SJSA1 (cell line): Measurements from ENCODE around the gene PAK5. TPM values are rescaled to one million over a fixed set of nuclear protein-coding genes. Genes with fewer than 3 reads are reported as not detected.

Source experiments
- DNase-seq, 2 experiments: peaks; one replicate each; pipeline ENCODE4 v3.0.0-alpha.2; 2015 to 2020; ENCODE audit warnings: low spot score in 2 of 2, low read depth in 1 of 2
- H3K27ac ChIP-seq: fragments of 250-450 bp; sonication (Bioruptor Pico); 2 replicates; pipeline ENCODE4 v1.5.1; 2020; ENCODE audit warnings: mild to moderate bottlenecking, moderate library complexity
- H3K27me3 ChIP-seq: fragments of 250-450 bp; sonication (Bioruptor Pico); replicated peaks from 2 replicates; pipeline ENCODE4 v1.5.1; 2020; ENCODE audit warnings: mild to moderate bottlenecking, moderate library complexity
- H3K36me3 ChIP-seq: fragments of 250-450 bp; sonication (Bioruptor Pico); 2 replicates; pipeline ENCODE4 v1.5.1; 2020; ENCODE audit warnings: mild to moderate bottlenecking
- H3K4me1 ChIP-seq: fragments of 250-450 bp; sonication (Bioruptor Pico); replicated peaks from 2 replicates; pipeline ENCODE4 v1.6.1; 2021; ENCODE audit warnings: mild to moderate bottlenecking
- H3K4me3 ChIP-seq: fragments of 250-450 bp; sonication (Bioruptor Pico); 2 replicates; pipeline ENCODE4 v1.5.1; 2020; ENCODE audit warnings: mild to moderate bottlenecking
- H3K9me3 ChIP-seq: fragments of 250-450 bp; sonication (Bioruptor Pico); replicated peaks from 2 replicates; pipeline ENCODE4 v1.5.1; 2020; ENCODE audit warnings: mild to moderate bottlenecking
- total RNA-seq: library from RNA; depleted of rRNA; stranded (reverse); fragments of >200 nt; shearing (Covaris generic); gene quantifications from 2 replicates; pipeline ENCODE4 v1.2.3, GENCODE V29; 2014

Gene PAK5
- total RNA-seq, 1 experiment from 2014 or later, result not detected

DNA sequence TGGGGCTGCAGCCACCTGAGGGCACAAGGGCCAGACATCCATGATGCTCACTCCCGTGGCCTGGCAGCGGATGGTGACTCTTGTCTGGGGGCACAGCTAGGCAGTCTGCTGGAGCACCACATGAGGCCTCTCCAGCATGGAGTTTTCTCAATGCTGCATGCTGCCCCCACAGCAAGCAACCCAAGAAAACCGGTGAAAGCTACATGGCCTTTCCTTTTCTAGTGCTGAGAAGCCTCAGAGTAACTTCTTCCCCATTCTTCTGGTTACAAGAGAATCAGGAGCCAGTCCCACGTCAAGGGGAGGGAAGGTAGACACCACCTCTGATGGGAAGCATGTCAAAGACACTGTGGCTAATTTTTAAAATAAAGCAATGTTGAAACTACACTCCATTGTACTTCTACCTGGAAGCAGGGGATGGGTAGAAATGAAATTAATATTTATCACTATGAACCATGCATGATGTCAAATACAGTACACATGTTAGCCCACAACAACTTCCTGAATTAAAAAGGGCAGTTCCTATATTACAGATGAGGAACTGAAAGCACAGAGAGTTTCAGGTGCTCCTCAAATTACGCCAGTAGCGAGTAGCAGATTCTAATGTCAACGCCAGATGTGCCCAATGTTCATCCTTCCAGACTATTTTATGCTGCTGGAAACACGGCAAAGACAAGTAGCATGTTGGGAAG, 223.0 kb downstream of the PAK5 start:
- Histone ChIP-seq H3K9me3 (no peaks in the 10 kb centered on the region), H3K27me3 (peaks cover 11% of the 10 kb centered on the region; the same call in 1 of the 2 replicates)

DNA sequence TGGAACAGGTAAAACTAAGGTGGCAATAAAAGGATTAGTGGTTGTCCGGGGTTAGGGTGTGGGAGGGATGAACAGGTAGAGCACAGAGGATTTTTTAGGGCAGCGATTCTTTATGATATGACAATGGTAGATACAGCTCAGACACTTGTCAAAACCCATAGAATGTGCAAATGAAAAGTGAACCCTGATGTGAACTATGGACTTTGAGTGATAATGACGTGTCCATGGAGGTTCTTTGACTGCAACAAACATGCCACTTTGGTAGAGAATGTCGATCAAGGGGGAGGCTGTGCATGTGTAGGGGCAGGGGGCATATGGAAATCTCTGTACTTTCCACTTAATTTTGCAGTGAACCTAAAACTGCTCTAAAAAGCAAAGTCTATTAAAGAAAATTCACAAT, 223.8 kb downstream of the PAK5 start:
- Histone ChIP-seq H3K9me3 (no peaks in the 10 kb centered on the region), H3K27me3 (peaks cover 11% of the 10 kb centered on the region; the same call in 1 of the 2 replicates), H3K36me3 (no peaks in the 10 kb centered on the region), H3K4me3 (no peak overlapping the region), H3K27ac (no peak overlapping the region), H3K4me1 (no peaks in the 10 kb centered on the region)
- DNase-seq, result no peak

More for the DNA sequence above, 223.0 kb downstream of the PAK5 start:
- Histone ChIP-seq H3K4me3 (no peak overlapping the region), H3K4me1 (no peaks in the 10 kb centered on the region), H3K27ac (no peak overlapping the region), H3K36me3 (no peaks in the 10 kb centered on the region)
- DNase-seq, result no peak

DNA sequence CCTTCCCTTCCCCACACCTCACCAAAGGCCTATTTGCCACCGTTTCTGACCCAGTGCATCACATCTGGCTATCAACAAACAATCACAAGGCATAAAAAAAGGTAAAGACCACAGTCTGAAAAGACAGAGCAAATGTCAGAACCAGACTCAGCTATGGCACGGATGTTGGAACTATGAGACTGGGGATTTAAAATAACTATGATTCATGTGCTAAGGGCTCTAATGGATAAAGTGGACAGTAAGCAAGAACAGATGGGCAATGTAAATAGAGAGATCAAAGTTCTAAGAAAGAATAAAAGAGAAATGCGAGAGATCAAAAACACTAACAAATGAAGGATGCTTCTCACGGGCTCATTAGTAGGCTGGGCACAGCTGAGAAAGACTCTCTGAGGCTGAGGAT, 225.0 kb downstream of the PAK5 start:
- H3K4me1 ChIP-seq, result no peaks in the 10 kb centered on the region
- no peak for DNase-seq
- no peaks in the 10 kb centered on the region for H3K9me3 ChIP-seq
- H3K36me3 ChIP-seq, result no peaks in the 10 kb centered on the region
- no peak overlapping the region for H3K27ac ChIP-seq
- peaks cover 11% of the 10 kb centered on the region; the same call in 1 of the 2 replicates for H3K27me3 ChIP-seq
- H3K4me3 ChIP-seq, result no peak overlapping the region

DNA sequence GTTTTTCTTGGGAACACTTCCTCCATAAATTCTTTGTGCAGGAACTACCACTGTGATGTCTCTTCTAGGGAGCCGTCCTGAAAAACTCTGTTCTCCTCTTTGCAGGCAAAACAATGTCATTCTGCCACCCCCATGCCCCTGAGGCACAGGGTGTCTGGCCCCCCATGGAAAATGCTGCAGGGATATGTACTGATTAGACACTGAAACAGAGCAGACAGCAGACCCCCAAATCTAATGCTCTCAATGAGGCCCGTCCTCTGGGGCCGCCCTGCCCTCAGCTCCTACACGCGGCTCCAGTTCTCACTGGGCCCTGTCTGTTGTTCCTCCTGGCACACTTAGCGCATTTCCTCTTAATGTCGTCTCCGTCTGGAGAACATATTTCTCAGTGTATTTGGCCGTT, 227.0 kb downstream of the PAK5 start:
- Histone ChIP-seq H3K27ac (no peak overlapping the region), H3K36me3 (no peaks in the 10 kb centered on the region), H3K4me1 (no peaks in the 10 kb centered on the region), H3K4me3 (no peak overlapping the region), H3K27me3 (peaks cover 11% of the 10 kb centered on the region; the same call in 1 of the 2 replicates), H3K9me3 (no peaks in the 10 kb centered on the region)
- DNase-seq, result no peak

DNA sequence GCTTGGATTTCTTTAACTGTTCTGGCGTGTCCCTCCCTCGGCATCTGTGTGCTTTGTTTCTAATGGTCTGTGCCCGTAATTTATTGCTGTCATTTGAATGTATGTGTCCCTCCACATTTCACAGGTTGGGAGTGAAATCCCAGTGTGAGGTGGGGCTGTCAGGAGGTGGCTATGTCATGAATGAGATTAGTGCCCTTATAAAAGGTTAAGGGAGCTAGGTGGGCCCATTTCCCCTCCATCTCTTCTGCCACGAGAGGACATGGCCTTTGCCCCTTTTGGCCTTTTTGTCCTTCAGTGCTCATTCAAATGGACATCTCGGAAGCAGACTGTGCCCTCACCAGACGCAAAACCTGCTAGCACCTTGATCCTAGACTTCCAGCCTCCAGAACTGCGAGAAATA, 228.2 kb downstream of the PAK5 start:
- H3K27me3 ChIP-seq, result peaks cover 11% of the 10 kb centered on the region; the same call in 1 of the 2 replicates
- H3K36me3 ChIP-seq, result no peaks in the 10 kb centered on the region
- DNase-seq, result no peak
- no peak overlapping the region for H3K4me3 ChIP-seq
- H3K27ac ChIP-seq, result no peak overlapping the region
- no peaks in the 10 kb centered on the region for H3K9me3 ChIP-seq
- no peaks in the 10 kb centered on the region for H3K4me1 ChIP-seq

DNA sequence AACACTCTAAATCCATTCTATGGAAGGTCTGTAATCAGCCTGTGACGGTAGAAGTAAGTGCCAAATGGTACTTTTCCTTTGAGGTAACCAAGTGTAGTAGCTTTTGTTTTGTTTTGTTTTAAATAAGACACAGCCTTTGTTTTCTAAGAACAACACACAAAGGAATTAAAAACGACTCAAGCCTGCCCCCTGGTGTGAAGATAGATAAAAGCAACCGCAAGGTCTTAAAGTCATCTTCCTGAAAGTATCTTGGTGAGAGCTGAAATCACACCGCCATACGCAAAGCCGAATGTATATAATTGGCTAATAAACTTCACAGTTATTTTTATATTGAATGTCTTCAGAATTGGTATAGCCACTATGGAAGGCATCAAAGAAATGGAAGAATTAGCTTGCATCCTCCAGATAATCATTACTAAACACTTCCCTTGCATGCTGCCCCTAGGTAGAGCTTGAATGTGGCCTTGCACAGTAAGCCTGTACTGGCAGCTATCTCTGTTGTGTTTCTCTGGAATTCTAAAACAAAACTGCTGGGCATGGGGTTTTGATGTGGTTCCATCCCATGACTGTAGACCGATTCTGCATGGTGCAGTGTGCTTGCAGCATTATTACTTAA, 228.9 kb downstream of the PAK5 start:
- Histone ChIP-seq H3K36me3 (no peaks in the 10 kb centered on the region), H3K27ac (no peak overlapping the region), H3K4me3 (no peak overlapping the region), H3K27me3 (peaks cover 5% of the 10 kb centered on the region; the same call in 1 of the 2 replicates), H3K4me1 (no peaks in the 10 kb centered on the region), H3K9me3 (no peaks in the 10 kb centered on the region)
- peak; percentile 64 to 67 for DNase-seq

DNA sequence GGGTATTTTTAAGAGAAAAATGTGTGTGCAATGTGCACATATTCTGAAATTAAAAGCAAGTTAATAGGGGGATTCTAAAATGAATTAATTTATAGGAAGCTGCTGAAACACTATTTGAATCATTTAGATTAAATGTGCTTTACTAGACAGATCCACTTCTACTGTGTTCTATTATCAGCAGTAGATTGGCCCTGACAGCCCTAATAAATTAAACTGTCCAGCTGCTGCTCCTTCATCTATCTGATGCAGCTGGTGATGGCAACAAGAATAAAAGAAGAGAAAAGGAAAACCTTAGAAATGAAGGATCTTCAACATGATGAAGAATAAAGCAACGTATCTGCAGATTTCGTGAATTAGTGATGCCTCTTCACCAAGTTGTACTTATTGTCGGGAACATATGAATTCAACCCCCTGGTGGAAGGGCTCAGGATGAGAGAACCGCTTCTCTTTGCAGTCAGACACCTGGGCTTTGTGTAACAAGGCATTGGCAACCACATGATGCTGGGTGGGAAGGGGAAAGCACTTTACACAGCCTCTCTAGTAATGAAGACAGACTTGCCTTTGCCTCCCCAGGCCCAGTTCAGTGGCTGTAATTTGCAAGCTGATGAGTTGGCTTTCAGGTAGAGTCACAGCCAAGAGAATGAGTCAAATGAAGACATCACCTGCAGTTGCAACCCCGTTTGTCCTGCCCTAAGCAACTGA, 230.1 kb downstream of the PAK5 start:
- Histone ChIP-seq H3K27ac (no peak overlapping the region), H3K4me1 (no peaks in the 10 kb centered on the region), H3K36me3 (no peaks in the 10 kb centered on the region), H3K4me3 (no peak overlapping the region), H3K27me3 (no peaks in the 10 kb centered on the region), H3K9me3 (no peaks in the 10 kb centered on the region)
- no peak for DNase-seq

DNA sequence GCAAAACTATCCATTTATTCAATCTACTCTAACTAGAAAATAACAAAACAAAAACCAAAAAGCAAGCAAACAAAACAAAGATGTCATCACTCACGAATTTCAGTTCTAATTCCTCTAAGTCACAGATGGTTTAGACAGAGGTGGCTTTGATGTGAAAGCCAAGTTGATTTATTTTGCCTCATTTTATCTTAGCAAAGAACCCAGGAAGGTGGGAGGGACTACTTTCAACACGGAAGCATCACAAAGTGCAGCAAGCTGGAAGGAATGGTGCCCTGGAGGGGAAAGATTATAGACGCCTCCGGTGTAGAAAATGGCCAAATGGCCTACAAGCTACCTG, 236.1 kb downstream of the PAK5 start:
- H3K27ac ChIP-seq, result no peak overlapping the region
- H3K4me1 ChIP-seq, result no peaks in the 10 kb centered on the region
- no peak overlapping the region for H3K4me3 ChIP-seq
- no peaks in the 10 kb centered on the region for H3K9me3 ChIP-seq
- DNase-seq, result no peak
- peaks cover 5% of the 10 kb centered on the region; the same call in 1 of the 2 replicates for H3K27me3 ChIP-seq
- H3K36me3 ChIP-seq, result no peaks in the 10 kb centered on the region

DNA sequence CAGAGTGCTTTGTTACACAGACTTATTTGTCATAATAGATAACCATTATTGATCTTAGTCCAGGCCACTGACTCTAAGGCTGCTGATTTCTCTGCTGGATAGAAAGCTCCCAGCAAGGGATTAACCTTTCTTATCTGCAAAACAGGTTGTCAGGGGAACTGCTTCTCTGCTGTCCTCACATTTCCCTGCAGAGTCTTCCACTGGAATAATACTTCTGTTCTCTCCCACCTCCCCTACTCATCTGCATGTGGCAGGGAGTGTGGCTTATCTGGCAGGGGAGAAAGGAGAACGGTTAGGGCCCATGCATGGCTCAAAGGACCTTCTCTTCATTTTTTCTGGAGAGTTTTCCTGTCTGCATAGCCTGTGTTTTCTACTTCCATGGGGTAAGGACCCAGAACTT, 238.3 kb downstream of the PAK5 start:
- DNase-seq, result no peak
- H3K27me3 ChIP-seq, result peaks cover 5% of the 10 kb centered on the region; the same call in 1 of the 2 replicates
- no peak overlapping the region for H3K4me3 ChIP-seq
- H3K9me3 ChIP-seq, result no peaks in the 10 kb centered on the region
- H3K27ac ChIP-seq, result no peak overlapping the region
- no peaks in the 10 kb centered on the region for H3K36me3 ChIP-seq
- no peaks in the 10 kb centered on the region for H3K4me1 ChIP-seq

DNA sequence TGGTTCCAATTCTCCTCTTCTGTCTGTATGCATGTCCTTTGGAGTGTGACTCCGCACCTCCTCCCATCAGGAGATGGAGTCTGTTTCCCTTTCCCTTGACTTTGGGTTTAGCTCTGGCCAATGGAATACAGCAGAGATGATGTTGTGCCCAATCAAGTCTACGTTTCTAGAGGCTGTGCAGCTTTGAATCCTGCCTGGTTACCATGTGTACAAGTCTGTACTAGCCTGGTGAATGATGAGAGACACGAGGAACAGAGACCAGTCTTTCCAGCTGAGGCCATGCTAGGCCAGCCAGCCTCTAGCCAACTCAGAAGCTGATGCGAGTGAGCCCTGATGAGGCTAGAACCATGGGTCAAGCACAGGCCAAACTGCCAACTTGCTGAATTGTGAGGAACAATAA, 241.3 kb downstream of the PAK5 start:
- Histone ChIP-seq H3K27me3 (peaks cover under 1% of the 10 kb centered on the region; the same call in 1 of the 2 replicates), H3K4me3 (no peak overlapping the region), H3K9me3 (no peaks in the 10 kb centered on the region), H3K27ac (no peak overlapping the region), H3K36me3 (no peaks in the 10 kb centered on the region), H3K4me1 (no peaks in the 10 kb centered on the region)
- no peak for DNase-seq

DNA sequence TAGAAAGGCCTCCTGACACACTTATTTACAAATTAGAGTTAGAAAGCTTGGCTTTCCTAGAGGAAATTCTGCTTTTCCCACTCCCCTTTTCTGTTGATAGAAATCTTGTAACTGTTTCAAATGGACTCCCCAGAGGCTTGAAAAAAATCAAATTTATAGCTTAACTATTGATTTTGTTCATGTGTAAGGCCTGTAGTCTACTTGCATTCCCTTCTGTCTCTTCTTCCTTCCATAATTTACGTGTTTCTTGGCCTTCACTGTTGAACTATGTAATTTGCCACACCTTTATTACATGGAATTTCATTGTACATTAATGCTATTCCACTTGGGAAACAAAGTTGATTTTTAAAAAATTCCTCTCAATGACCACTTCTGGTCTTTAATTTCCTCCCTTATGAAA, 243.1 kb downstream of the PAK5 start:
- H3K9me3 ChIP-seq, result no peaks in the 10 kb centered on the region
- no peaks in the 10 kb centered on the region for H3K36me3 ChIP-seq
- H3K27ac ChIP-seq, result no peak overlapping the region
- H3K4me3 ChIP-seq, result no peak overlapping the region
- H3K27me3 ChIP-seq, result no peaks in the 10 kb centered on the region; the same call in 1 of the 2 replicates
- DNase-seq, result no peak
- H3K4me1 ChIP-seq, result no peaks in the 10 kb centered on the region

DNA sequence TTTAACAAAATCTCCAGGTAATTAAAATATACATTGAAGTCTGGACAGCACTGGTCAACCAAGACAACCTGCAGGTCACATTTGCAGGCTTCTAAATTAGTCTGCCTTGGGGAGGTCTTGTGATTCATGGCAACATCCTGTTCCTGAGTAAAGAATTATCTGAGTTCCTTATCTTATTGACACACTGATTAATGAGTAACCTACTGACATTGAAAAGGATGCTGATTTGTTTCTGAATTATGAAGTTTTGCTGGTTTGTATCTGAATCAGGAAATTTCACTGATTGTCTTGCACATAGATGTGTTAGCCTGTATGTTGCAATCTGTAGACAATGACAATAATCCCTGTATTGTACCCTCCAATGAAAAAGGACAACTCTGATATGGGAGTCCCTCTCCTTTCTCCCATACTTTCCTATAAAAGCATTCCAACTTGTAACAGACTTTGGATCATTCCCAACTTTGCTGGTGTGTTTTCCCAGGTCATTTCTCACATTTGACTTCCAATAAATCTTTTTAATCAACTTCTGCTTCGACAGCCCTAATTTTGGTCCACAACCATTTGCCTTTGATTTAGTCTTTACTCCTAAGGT, 244.5 kb downstream of the PAK5 start:
- H3K27ac ChIP-seq, result no peak overlapping the region
- no peak for DNase-seq
- H3K27me3 ChIP-seq, result no peaks in the 10 kb centered on the region; the same call in 1 of the 2 replicates
- H3K36me3 ChIP-seq, result no peaks in the 10 kb centered on the region
- H3K4me3 ChIP-seq, result no peak overlapping the region
- no peaks in the 10 kb centered on the region for H3K4me1 ChIP-seq
- no peaks in the 10 kb centered on the region for H3K9me3 ChIP-seq

DNA sequence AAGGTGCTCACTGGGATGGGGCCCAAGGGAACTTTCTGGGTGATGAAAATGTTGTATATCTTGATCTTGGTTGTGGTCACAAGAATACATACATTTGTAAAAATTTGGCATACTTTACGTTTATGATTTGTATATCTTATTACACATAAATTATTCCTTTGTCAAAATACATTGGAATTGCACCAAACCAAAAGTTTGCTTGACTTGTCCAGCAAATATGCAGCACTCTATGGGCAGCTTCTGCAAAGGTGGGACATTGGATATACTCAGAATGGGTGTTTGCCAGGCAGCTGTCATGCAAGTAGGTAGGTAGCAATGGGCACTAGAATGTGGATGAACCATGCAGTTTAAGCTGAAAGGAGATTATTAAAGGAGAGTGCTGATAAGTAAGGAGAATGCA, 246.5 kb downstream of the PAK5 start:
- Histone ChIP-seq H3K9me3 (no peaks in the 10 kb centered on the region), H3K27me3 (no peaks in the 10 kb centered on the region; the same call in 1 of the 2 replicates), H3K4me1 (no peaks in the 10 kb centered on the region), H3K27ac (no peak overlapping the region), H3K4me3 (no peak overlapping the region), H3K36me3 (no peaks in the 10 kb centered on the region)
- no peak for DNase-seq

DNA sequence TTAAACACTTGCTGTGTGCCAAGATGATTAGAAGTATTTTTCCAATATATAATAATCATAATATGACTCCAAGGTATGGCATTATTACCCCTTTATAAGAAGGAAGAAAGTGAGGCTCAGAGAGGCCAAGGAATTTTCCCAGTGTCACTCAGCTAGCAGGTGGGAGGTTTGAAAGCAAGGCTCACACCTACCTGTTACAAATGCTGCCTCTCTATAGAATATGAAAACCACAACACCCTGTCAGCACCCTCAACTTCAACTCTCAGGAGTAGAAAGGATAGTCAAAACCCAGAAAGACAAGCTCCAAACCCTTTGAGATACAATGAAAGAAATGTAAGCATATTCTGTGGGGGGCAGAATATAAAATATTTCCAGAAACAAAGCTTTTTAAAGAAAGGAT, 247.8 kb downstream of the PAK5 start:
- no peak overlapping the region for H3K27ac ChIP-seq
- no peak for DNase-seq
- no peaks in the 10 kb centered on the region; the same call in 1 of the 2 replicates for H3K27me3 ChIP-seq

More for the DNA sequence above, 247.8 kb downstream of the PAK5 start:
- Histone ChIP-seq H3K36me3 (no peaks in the 10 kb centered on the region), H3K4me3 (no peak overlapping the region), H3K4me1 (no peaks in the 10 kb centered on the region), H3K9me3 (no peaks in the 10 kb centered on the region)
